GM19452 (cell line): ENCODE data around the gene MPZL1.
A peak's percentile ranks its signal among the peaks of the same experiment; 100 is the strongest.

Source experiments
- ATAC-seq: cut with Tn5 transposase; IDR thresholded peaks from one replicate; pipeline ENCODE4 v1.9.1; 2021; ENCODE audit not compliant: unreplicated experiment

MPZL1 gene

GRCh38 chr1:167748906-167749305 lies 27.1 kb downstream of the MPZL1 start:
- no peak for ATAC-seq

GRCh38 chr1:167749741-167750140 lies 28.0 kb downstream of the MPZL1 start:
- ATAC-seq = no peak

GRCh38 chr1:167750641-167751040 lies 28.9 kb downstream of the MPZL1 start:
- no peak for ATAC-seq

GRCh38 chr1:167751676-167752075 lies 29.9 kb downstream of the MPZL1 start:
- ATAC-seq = no peak

GRCh38 chr1:167752219-167752985 lies 30.6 kb downstream of the MPZL1 start:
- peak; percentile 22 for ATAC-seq

GRCh38 chr1:167755654-167756053 lies 33.9 kb downstream of the MPZL1 start:
- no peak for ATAC-seq

- no peak for ATAC-seq
Observed at GRCh38 chr1:167756730-167757405, 35.1 kb downstream of the MPZL1 start.

- no peak for ATAC-seq
Observed at GRCh38 chr1:167757433-167758309, 35.9 kb downstream of the MPZL1 start.

- no peak for ATAC-seq
Observed at GRCh38 chr1:167761400-167761799, 39.6 kb downstream of the MPZL1 start.

GRCh38 chr1:167762061-167762746 lies 40.4 kb downstream of the MPZL1 start:
- ATAC-seq = no peak

- ATAC-seq = no peak
Observed at GRCh38 chr1:167763525-167764220, 41.9 kb downstream of the MPZL1 start.

GRCh38 chr1:167764458-167765330 lies 42.9 kb downstream of the MPZL1 start:
- no peak for ATAC-seq

- no peak for ATAC-seq
Observed at GRCh38 chr1:167765496-167765895, 43.7 kb downstream of the MPZL1 start.

GRCh38 chr1:167766538-167766937 lies 44.8 kb downstream of the MPZL1 start:
- ATAC-seq = no peak

- ATAC-seq = no peak
Observed at GRCh38 chr1:167767761-167768160, 46.0 kb downstream of the MPZL1 start.

- no peak for ATAC-seq
Observed at GRCh38 chr1:167770127-167770526, 48.3 kb downstream of the MPZL1 start.

GRCh38 chr1:167772436-167772835 lies 50.7 kb downstream of the MPZL1 start:
- ATAC-seq = no peak

GRCh38 chr1:167773516-167773915 lies 51.7 kb downstream of the MPZL1 start:
- no peak for ATAC-seq

GRCh38 chr1:167774710-167775109 lies 52.9 kb downstream of the MPZL1 start:
- no peak for ATAC-seq
